HG03521 (cell line): Measurements from ENCODE around the gene HSPB7.
A peak's percentile ranks its signal among the peaks of the same experiment; 100 is the strongest.
"Not testable (repeated sequence)": the region's sequence is repeated elsewhere in the genome, so short reads cannot be mapped to it uniquely, and the experiment has no call there.

ENCODE experiments used
- ATAC-seq: cut with Tn5 transposase; IDR thresholded peaks from one replicate; pipeline ENCODE4 v1.9.1; 2021; ENCODE audit warnings: mild to moderate bottlenecking, moderate library complexity; ENCODE audit not compliant: unreplicated experiment

HSPB7 gene

DNA sequence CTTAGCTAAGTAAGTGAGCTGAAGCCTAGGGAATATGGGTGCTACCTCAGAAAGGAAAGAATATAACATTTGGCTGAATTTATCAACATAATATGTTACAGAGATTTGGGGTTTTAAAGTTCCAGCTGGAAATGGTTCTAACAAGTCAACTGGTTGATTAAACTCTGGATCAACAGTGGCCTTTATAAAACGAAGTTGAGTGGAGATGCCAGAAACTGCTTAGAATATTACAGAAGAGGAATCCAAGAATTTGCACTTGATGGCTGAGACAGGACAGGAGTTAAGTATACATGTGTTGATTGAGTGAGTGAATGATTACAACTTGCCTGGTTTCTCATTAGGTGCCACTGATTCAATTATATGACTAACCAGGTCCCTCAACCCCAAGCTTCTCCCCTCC lies 34.6 kb downstream of the HSPB7 start:
- no peak for ATAC-seq

DNA sequence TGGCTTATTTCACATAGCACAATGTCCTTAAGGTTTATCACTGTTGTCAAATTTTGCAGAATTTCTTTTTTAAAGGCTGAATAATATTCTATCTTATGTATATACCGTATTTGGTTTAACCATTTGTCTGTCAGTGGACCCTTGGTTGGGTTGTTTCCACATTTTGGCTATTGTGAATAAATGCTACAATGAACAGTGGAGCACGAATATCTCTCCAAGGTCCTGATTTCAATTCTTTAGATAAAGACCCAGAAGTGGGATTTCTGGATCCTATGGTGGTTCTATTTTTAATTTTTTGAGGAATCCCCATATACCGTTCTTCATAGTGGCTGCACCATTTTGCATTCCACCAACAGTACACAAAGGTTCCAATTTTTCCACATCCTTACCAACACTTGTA lies 36.2 kb downstream of the HSPB7 start:
- ATAC-seq: no peak

DNA sequence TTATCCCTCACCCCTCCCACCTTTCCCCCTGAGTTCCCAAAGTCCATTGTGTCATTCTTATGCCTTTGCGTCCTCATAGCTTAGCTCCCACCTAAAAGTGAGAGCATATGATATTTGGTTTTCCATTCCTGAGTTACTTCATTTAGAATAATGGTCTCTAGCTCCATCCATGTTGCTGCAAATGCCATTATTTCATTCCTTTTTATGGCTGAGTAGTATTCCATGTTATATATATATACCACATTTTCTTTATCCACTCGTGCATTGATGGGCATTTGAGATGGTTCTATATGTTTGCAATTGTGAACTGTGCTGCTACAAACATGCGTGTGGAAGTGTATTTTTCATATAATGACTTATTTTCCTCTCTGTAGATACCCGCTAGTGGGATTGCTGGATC lies 39.9 kb downstream of the HSPB7 start:
- not testable (repeated sequence) for ATAC-seq

DNA sequence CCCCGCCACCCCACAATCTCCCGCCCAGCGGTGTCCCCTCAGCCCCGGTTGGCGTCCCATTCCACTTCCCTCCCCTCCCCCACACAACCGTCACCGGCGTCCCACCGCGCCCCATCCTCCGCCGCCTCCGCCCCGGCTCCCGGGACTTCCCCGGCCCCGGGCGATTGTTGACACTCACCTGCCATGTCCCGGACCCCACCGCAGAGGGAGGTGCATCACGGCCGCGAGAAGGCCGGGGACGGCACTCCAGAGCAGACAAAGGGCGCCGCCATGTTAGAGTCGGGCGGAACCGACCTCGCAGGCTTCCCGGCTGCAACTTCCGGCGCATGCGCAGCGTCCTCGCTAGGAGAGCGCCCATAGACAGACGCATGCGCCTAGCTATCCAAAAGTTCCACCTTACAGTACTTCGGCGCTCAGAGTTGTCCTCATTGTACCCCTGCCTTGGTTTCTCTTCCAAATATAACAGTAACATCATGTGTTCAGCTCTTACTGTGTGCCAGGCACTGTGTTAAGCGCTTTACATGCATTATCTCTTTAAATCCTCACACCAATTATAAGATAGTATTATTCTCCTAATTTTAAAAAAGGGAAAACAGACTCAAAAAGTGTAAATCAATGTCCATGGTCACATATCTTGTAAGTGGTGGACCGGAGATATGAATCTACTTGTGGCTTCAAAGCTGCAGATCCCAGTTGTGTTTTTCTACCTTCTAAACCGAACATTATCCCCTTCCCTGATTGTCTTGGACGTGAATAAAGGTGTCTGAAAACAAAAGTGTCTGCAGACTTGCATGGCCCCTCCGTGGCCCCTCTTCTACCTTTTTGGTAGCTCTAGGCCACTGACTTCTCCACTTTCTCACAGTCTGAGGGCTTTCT lies 41.8 kb downstream of the HSPB7 start, which contains the start of gene ZBTB17:
Gene ZBTB17, minus strand, starts transcription at position 297 of the 876 bp plus-strand sequence. CDS start 27,606 bp downstream, outside the sequence.
- peak; percentile 79 for ATAC-seq

DNA sequence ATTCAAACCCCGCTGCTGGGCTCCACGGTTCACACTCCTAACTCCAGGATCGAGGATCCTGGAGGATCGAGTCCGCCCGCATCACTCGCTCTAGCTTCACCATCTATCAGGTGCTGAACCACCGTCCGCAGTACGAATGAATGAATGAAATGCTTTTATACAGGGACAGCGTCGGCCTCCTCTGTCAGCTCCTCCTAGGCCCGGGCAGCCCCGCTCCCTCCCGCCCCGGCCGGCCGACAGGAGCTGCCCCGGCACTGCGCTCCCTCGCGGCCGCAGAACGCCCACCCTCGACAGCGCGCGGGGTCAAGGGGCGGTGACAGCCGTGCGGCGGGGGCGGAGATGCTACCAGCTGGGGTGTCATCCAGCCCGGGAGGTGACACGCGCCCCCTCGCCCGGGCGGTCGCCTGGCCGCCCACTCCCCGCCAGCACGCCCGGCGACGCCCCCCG lies 42.5 kb downstream of the HSPB7 start:
- ATAC-seq: peak; percentile 66

DNA sequence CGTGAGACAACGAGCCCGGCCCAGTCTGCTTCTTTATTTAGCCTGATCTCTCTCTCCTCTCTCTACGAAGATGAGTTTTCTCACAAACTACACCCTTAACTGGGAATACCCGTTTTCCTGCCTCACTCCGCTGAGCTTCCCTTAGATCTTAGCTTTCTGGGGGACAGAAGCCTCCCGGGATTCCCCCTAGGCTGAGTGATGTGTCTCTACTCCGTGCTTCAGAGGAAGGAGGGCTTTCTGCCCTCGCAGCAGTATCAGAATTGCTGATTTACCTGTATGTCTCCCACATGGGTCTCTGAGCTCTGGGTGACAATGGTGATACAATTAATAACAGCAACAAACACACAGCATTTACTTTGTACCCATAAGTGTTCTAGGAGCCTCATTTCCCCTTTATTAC lies 43.0 kb downstream of the HSPB7 start:
- no peak for ATAC-seq

DNA sequence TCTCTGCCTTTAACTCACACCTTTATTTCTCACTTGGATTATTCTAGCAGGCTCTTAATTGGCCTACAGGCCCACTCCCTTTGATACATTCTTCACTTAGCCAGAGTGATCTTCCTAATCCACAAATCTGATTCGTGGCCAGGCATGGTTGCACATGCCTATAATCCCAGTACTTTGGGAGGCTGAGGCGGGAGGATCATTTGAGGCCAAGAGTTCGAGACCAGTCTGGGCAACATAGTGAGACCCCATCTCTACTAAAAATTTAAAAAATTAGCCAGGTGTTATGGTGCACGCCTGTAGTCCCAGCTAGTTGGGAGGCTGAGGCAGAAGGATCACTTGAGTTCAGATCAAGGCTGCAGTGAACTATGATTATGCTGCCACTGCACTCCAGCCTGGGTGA lies 44.1 kb downstream of the HSPB7 start:
- no peak for ATAC-seq

DNA sequence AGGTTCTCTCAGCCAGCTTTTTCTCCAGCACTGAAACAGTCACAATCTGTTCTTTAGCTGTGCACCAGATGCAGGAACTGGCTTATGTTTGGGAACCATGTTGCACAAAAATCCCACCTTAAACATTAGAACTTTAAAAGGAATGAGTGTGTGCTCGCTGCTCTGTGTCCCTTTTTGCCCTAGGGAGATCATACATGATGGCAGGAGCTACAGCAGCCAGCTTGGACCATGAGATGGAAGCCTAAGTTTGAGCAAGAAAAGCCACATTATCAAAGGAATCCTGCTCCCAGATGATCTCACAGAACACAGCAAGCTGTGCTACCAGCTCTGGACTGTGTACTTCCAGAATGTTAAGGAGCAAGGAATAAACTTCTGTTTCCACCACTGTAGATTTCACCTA lies 45.4 kb downstream of the HSPB7 start:
- no peak for ATAC-seq

DNA sequence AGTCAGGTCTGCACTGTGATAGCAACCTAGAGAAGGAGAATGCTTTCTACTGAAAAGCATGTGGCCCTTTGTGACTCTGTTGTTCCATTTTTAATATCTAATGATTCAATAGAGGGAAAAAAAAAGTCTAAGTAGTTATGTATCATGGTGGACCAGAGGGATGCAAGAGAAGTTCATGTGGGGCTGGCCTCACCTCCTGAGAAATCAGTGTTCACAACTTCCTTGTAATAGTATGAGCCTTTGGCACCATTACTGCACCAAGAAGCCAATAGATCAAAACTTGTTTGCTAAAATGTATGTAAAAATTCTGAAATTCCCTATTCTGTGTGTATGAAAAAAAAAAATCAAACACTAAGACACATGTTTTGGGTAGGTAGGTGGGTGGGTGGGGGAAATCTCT lies 46.9 kb downstream of the HSPB7 start:
- no peak for ATAC-seq

DNA sequence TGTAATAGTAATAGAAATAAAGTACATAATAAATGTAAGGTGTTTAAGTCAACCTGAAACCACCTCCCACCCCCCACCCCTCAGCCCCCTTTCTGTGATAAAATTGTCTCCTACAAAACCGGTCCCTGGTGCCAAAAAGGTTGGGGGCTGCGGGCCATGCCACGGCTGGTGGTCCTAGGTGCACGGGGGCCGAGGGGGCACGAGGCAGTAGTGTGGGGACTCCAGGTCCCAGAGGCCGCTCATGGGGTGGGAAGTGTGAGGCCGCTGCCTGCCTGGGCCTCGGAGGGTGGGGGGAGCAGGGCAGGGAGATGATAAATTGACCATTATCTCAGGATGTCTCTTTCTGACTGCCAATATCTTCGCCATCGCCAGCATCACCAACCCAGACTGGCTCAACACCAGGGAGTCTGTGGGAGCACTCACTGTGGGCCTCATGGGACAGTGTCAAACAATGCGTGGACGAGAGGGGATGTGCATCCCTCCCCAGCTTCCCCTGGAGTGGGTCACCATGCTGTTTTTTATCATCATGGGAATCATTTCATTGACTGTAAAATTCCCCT lies 48.4 kb downstream of the HSPB7 start:
- ATAC-seq: no peak

DNA sequence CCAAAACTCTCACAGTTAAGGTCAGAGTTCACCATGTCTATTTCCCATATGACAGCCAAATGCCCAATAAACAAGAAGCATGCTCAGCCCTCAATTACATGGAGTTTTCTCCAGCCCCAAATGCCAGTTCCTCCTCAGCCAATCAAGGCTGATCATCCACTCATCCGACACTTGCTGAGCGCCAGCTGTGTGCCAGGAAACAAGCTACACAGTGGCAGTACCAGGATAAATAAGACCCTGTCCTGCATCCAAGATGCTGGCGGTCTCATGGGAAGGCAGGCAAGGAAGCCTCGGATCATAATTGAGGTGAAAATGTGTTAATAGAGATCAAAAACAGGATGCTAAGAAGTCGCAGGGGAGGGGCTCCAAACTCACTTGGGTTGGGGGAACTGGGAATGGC lies 49.7 kb downstream of the HSPB7 start:
- no peak for ATAC-seq

DNA sequence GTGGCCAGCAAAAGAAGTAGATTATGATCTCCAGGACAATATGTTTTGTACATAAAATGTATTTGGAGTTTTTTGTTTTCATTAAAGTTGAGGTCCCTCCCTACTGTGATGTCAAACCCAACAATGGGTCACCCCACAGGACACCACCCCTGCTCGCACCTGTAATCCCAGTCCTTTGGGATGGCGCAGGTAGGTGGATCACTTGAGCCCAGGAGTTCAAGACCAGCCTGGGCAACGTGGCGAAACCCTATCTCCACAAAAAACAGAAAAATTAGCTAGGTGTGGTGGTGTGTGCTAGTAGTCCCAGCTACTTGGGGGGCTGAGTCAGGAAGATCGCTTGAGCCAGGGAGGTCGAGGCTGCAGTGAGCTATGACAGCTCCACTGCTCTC lies 50.9 kb downstream of the HSPB7 start:
- ATAC-seq: no peak

DNA sequence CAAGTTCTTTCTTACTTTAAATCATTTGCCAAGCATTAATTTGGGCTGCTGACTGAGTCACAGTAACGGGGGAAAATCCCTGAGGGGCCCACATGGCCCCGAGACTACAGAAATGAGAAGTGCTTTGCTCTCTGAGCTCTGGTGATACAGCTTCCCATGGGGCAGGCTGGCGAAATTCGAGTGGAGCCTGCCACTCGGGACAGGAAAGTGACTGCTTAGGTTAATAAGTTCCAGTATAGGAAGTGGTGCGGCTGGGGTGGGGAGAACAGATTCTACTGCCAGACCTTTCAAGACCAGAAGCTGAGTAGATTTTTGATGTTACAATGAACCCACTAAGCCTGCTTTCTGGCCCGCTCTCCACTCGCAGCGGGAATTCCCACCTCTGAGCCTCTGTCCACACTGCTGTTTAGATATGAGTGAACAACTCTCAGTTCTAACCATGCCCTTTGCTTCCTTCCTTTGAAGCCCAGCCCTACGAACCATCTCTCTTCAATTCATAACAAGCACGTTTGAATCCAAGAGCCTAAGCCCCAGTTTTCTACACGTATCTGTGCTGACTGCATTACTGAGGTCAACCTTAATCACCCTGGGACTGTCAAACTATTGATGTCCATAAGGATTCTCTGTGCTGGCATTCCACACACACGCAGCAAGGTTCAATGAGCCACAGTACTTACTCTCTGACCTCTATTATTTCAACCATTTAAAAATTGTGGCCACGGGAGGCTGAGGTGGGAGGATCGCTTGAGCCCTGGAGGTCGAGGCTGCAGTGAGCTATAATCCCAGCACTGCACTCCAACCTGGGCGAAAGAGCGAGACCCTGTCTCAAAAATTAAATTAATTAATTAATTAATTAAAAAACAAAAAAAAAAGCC lies 51.5 kb downstream of the HSPB7 start:
- peak; percentile 52 for ATAC-seq

DNA sequence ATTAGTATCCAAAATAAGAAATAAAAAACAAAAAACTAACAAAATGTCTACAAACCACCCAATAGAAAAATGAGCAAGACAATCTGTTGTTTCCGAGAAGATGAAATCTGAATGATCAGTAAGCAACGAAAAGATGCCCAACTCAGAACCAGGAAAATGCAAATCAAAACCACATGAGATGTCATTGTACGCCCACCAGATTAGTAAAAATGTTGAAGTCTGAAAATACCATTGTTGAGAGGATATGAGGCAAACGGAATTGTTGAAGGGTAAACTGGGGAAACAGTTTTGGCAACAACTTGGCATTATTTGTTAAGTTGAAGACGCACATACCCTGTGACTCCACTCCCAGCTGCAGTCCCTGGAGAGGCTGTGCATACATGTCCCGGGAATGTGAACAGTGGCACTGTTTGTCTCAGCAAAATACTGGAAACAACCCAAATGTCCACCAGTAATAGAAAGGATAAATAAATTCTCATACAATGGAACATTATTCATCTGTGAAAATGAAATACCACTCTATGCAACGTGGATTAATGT lies 52.5 kb downstream of the HSPB7 start:
- ATAC-seq: no peak
